ENCODE results near the gene SCD5.

GRCh38 chr4:82776925-82777542 lies 21.6 kb downstream of the SCD5 start:
- no peak for TF ChIP-seq CTCF (IDR thresholded peaks at IDR 0.05)
- TF ChIP-seq POLR2A (IDR thresholded peaks at IDR 0.05) = no peak
